GM12874 (cell line): ENCODE data around the gene SESN2.

Experiments
- TF ChIP-seq, protein P1 (sequence below): IDR thresholded peaks from 2 replicates; pipeline ENCODE4 v1.5.1; 2011; ENCODE audit warnings: low read depth, mild to moderate bottlenecking, control low read depth, low read length, moderate library complexity; ENCODE audit not compliant: insufficient read depth

SESN2 gene

DNA sequence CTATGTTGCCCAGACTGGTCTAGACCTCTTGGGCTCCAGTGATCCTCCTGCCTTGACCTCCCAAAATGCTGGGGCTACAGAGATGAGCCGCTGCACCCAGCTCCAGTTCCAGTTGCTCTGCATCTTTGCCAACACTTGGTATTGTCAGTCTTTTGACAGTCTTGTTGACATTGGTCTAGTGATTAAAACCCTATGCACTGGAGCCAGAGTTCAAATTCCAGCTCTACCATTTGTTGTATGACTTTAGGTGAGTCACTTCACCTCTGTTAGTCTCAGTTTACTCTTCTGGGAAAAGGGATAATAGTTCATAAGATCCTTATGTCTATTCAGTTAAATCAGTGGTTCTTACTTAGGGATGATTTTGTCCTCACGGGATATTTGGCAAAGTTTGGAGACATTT is 36.6 kb downstream of the SESN2 start:
- TF ChIP-seq, protein P1, sequence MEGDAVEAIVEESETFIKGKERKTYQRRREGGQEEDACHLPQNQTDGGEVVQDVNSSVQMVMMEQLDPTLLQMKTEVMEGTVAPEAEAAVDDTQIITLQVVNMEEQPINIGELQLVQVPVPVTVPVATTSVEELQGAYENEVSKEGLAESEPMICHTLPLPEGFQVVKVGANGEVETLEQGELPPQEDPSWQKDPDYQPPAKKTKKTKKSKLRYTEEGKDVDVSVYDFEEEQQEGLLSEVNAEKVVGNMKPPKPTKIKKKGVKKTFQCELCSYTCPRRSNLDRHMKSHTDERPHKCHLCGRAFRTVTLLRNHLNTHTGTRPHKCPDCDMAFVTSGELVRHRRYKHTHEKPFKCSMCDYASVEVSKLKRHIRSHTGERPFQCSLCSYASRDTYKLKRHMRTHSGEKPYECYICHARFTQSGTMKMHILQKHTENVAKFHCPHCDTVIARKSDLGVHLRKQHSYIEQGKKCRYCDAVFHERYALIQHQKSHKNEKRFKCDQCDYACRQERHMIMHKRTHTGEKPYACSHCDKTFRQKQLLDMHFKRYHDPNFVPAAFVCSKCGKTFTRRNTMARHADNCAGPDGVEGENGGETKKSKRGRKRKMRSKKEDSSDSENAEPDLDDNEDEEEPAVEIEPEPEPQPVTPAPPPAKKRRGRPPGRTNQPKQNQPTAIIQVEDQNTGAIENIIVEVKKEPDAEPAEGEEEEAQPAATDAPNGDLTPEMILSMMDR: no peak

GRCh38 chr1:28296401-28297261 is 37.3 kb downstream of the SESN2 start:
- TF ChIP-seq, protein P1: no peak

GRCh38 chr1:28297826-28298225 is 38.5 kb downstream of the SESN2 start:
- TF ChIP-seq, protein P1: no peak

DNA sequence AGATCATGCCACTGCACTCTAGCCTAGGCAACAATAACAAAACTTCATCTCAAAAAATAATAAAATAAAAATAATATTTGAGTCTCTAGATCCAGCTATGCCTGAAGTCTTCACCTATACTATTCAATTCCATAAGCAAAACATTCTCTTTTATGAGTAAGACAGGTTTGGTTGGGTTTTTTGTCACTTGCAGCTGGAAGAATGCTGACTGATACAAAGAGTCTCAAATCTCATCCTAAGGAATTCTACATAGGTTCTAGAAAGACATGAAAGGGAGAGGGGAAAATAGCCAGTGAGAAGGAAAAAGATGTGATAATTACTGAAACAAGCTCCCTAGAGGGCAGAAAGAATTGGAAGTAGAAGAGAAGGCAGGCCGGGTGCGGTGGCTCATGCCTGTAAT is 39.1 kb downstream of the SESN2 start:
- TF ChIP-seq, protein P1: no peak

DNA sequence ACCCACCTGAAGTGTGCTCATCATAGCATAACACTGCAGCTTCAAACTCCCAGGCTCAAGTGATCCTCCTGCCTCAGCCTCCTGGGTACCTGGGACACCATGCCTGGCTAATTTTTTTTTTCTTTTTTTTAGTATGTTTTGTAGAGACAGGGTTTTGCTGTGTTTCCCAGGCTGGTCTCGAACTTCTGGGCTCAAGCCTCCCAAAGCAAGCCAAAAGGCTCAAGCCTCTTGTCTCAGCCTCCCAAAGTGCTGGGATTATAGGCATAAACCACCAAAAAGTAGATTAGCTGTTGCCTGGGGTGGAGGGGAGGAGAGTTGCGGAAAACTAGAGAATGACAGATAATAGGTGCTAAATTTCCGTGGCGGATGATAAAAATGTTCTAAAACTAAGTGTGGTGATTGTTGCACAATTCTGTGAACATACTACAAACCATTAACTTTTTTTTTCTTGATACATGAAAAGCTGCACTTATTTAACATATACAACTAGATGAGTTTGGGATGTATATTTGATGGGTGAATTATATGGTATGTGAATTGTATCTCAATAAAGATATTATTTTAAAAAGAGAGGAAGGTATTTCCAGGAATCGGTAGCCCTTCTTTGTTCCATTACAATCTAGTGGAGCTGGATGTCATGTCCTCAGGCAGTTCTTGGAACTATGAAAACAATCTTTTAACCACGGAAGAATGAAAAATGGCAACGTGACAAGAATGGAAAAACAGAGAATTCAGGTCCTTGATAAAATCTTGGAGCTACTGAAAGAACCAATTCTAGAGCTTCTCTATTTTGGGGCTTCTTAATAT is 42.3 kb downstream of the SESN2 start:
- TF ChIP-seq, protein P1: no peak

- TF ChIP-seq, protein P1: no peak
Observed at GRCh38 chr1:28302247-28302646, 42.9 kb downstream of the SESN2 start.

DNA sequence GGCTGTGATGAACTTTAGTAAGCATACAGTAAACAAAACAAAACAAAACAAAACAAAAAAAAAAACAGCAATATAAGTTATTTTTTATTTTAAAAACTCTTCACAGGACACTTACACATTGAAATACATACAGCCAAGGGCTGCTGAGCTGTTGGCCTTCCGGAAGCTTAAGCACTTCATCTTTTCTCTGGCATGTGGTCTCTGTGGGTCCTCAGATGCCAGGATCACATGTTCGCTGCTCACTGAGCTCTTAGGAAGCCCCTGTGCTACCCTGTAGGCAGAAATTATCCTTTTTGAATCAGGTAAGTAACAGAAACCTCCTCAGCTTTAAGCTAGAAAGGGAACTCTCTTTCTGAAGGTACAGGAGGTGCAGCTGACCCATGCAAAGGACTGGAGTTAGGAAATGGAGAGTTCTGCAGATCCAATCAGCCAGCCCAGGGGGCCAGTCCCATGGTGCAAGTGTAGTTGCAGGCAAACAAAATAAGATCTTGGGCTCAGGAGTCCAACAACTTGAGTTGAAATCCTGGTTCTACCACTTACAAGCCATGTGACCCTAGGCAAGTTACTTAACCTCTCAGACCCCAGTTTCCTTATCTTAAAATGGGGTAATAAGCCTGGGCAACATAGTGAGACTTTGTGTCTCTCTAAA is 47.1 kb downstream of the SESN2 start:
- TF ChIP-seq, protein P1: no peak
